GM12801 (cell line): ENCODE data around the gene SULT4A1.

Experiments used
- CTCF ChIP-seq: IDR thresholded peaks from one replicate; pipeline ENCODE4 v1.5.1; 2011; ENCODE audit warnings: control low read depth; ENCODE audit not compliant: insufficient read length; ENCODE audit errors: extremely low read depth

Gene SULT4A1

DNA sequence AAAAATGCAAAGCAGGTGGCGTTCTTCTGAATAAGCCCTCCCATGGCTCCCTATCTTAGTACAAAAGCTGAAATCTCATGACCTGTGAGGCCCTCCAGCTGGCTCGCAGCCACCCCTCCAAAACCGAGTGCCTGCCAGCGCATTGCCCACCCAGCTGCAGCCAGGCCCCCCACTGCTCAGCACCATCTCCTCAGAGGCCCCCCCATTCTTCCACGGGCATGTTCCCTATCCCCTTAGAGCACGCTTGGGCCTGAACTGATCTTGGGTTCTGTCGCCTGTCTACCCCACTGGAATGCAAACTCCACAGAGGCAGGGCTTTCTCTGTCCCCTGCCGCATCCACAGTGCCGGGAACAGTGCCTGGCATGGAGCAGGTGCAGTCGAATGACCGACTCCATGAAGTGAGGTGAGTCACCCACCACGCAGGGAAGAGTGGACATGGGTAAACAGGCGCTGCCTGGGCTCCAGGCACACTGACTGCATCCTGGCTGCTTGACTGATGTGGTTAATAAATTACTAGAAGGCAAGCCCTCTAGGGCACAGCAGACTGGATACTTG is 38.9 kb downstream of the SULT4A1 start:
- TF ChIP-seq CTCF: no peak

GRCh38 chr22:43821606-43822425 is 40.5 kb downstream of the SULT4A1 start:
- no peak for TF ChIP-seq CTCF

GRCh38 chr22:43820651-43821305 is 41.5 kb downstream of the SULT4A1 start:
- no peak for TF ChIP-seq CTCF

DNA sequence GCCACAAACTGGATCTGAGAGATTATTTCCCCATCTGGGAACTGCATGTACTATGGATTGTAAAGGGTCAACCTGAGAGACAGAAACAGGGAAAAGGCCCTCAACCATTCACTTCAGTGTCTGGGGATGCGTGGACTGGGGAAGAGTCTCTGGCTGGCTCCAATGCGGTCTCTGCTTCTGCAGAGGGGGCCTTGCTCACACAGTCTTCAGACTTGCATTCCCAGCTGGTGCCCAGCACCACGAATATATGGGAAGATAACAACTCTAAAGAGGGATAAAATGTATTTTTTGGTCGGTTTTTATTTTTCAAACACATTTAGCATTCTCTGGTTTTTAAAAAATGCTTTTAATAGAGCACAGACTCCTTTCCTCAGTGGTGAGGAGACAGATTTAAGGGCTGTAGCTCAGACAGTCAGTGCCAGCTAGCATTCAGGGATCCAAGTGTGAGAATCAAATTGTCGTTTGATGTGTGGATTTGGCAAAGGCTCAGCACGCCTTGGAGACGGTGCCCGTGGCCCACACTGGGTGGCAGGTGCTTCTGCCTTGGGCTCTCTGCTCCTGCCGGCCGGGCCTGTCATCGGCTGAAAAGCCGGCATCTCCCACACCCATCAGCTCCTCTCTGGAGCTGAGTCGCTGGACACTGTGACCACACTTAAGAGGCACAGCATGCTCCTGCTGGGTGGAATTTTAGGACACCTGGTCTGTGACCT is 42.2 kb downstream of the SULT4A1 start:
- no peak for TF ChIP-seq CTCF

- no peak for TF ChIP-seq CTCF
Observed at GRCh38 chr22:43819421-43819921, 42.8 kb downstream of the SULT4A1 start.

DNA sequence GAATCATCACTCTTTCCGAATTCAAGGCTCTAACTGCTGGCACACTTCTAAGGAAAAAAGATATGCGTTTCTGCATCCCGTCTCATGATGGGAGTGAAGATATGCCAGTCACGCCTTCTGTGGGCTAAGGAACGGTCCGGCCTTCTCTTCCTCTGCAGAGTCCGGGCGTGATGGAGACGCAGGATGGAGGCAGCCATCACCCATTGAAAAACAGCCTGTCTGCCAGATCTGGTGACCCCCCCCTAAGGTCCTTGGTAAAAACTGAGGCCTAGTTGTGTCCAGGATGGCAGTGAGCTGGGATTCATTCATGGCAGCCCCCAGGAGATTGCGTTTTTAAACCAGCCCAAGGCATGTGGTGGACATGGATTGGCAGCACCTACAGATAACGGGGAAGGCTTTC is 43.3 kb downstream of the SULT4A1 start:
- TF ChIP-seq CTCF: no peak

- no peak for TF ChIP-seq CTCF
Observed at GRCh38 chr22:43817402-43817801, 44.9 kb downstream of the SULT4A1 start.
